NCI-H748 (cell line): ENCODE measurements around the gene TFIP11.
A peak's percentile ranks its signal among the peaks of the same experiment; 100 is the strongest.

Experiments used
- DNase-seq: peaks from one replicate; lab custom pipeline; 2025; ENCODE audit not compliant: unreplicated experiment; lab: John Stamatoyannopoulos, UW

Gene TFIP11

GRCh38 chr22:26450453-26451185 lies 61.7 kb downstream of the TFIP11 start:
- no peak for DNase-seq

- no peak for DNase-seq
These were observed 63.3 kb downstream of the TFIP11 start for GRCh38 chr22:26448941-26449340.

GRCh38 chr22:26448334-26448733 lies 63.9 kb downstream of the TFIP11 start:
- no peak for DNase-seq

- no peak for DNase-seq
These were observed 64.5 kb downstream of the TFIP11 start for GRCh38 chr22:26447584-26448329.

GRCh38 chr22:26446808-26447515 lies 65.3 kb downstream of the TFIP11 start:
- DNase-seq: no peak

- peak; percentile 15 for DNase-seq
These were observed 66.5 kb downstream of the TFIP11 start for GRCh38 chr22:26445577-26446275.

GRCh38 chr22:26444777-26445176 lies 67.5 kb downstream of the TFIP11 start:
- DNase-seq: no peak

GRCh38 chr22:26443901-26444690 lies 68.2 kb downstream of the TFIP11 start:
- DNase-seq: no peak

- no peak for DNase-seq
These were observed 70.1 kb downstream of the TFIP11 start for GRCh38 chr22:26442086-26442756.
